ENCODE data around the gene GRID1. TPM values are rescaled to one million over a fixed set of nuclear protein-coding genes. Genes with fewer than 3 reads are reported as not detected.
A peak's percentile ranks its signal among the peaks of the same experiment; 100 is the strongest.

Gene GRID1
- total and polyA plus RNA-seq, 10 of the 15 experiments (the other 5 are each of a cell fraction or from before 2014, with no cell fraction given) = 0.04 to 0.62 (median 0.08) TPM; not detected in 5

DNA sequence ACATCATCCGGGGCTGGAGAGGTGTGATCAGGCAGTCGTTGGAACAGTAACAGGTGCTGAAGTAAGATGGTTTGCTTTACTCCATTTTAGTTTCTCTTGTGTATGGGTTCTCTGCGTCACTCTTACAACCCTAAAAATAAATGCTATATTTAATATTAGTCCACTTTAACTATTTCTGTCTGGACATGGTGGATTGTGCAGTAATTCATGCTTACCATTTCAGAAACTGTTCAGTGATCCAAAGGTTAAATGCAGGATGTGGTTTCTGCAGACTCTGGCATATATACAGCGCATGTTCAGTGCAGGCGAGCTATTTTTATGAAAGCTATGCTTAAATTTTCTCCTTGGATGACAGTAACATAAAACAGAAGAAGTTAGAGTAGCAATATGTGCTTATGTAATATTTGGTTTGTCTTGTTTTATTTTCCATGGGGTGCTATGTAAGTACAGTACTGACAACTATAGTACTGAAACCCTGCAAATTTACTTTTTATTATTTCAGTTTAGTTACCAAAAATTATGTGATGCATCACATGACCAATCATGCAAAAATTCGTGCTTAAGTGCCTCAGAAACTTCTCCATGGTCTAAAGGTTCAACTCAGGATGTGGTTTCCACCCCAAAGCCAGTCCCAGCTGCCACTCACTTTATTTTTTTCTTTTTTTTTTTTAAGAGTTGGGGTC lies 46.6 kb upstream of the GRID1 start:
- RAD21 ChIA-PET (ENCODE audit: unreplicated experiment) = interaction anchor here (1.0 to 5.8 kb wide), 7 partner anchors 12 to 172 kb away, joined by 4 to 155 read pairs (median 6); no protein-coding TSS in a partner anchor
- SMC1A ChIA-PET (ENCODE audit: uncharacterized antibody, unreplicated experiment) = interaction anchor here (0.6 to 7.0 kb wide), 12 partner anchors 9 to 382 kb away, joined by 3 to 129 read pairs (median 5); no protein-coding TSS in a partner anchor
- H3K27me3 ChIP-seq (replicated peaks in 1 of 2; ENCODE audit: control insufficient read depth in 2 of 2, insufficient read depth in 2 of 2, low read length in 1 of 2) = no peaks in the 10 kb centered on the region
- peak overlapping the region; percentile 62 for H3K9ac ChIP-seq (ENCODE audit: control insufficient read depth, insufficient read depth, low read length)
- peak overlapping the region; percentile 26 for H2AFZ ChIP-seq (ENCODE audit: control insufficient read depth, low read depth, low read length)
- ATAC-seq (peak; percentile 83), DNase-seq (ENCODE audit: low read depth, low spot score) (peak; percentile 94), FAIRE-seq (peak; percentile 70)
- peaks cover 38% of the 10 kb centered on the region for H3K4me1 ChIP-seq (ENCODE audit: control insufficient read depth, insufficient read depth, low read length)
- H3K4me3 ChIP-seq = peak overlapping the region; percentile 0; the same call in 1 of the 2 replicates
- H4K20me1 ChIP-seq (ENCODE audit: control insufficient read depth, insufficient read depth) = no peaks in the 10 kb centered on the region
- no TSS peak for BruUV-seq (replicated peaks)
- peaks cover 6% of the 10 kb centered on the region; the same call in 2 of the 3 replicates for H3K9me3 ChIP-seq (replicated peaks; ENCODE audit: control insufficient read depth, insufficient read depth, low read length)
- intact Hi-C loops (cut with micrococcal nuclease; ENCODE audit: unreplicated experiment) = loop anchor here (5.0 kb wide), 1 partner anchor 109 kb away; the partner anchor contains the start of gene WAPL
- H3K27ac ChIP-seq (ENCODE audit: control insufficient read depth, insufficient read depth) = peak overlapping the region; percentile 82
- 2% methylated on average over 6 of the region's 6 CpGs for WGBS (ENCODE audit: insufficient coverage, insufficient replicate concordance, low lambda C conversion rate, missing lambda C conversion rate)
- in situ Hi-C loops (cut with MboI) = no loop called here
- H3K36me3 ChIP-seq (ENCODE audit: control insufficient read depth in 2 of 2, insufficient read depth in 2 of 2, low read length in 1 of 2) = no peaks in the 10 kb centered on the region
- POLR2A ChIA-PET = interaction anchor here (0.7 to 5.4 kb wide), 7 partner anchors 11 to 389 kb away, joined by 3 to 110 read pairs (median 7); no protein-coding TSS in a partner anchor
- peak overlapping the region; percentile 93 for H3K4me2 ChIP-seq (ENCODE audit: control insufficient read depth, insufficient read depth)
- no peaks in the 10 kb centered on the region for H3K79me2 ChIP-seq (ENCODE audit: control insufficient read depth, insufficient read depth, low read length)
- CTCF ChIA-PET = interaction anchor here (0.6 to 6.7 kb wide), 6 partner anchors 12 to 481 kb away, joined by 3 to 77 read pairs (median 3); no protein-coding TSS in a partner anchor
- TF ChIP-seq, protein P1, sequence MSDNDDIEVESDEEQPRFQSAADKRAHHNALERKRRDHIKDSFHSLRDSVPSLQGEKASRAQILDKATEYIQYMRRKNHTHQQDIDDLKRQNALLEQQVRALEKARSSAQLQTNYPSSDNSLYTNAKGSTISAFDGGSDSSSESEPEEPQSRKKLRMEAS (IDR thresholded peaks at IDR 0.05; ENCODE audit: low read depth, low read length) = no peak
- TF ChIP-seq IKZF2 (IDR thresholded peaks at IDR 0.05) (peak; percentile 73 to 78), ZNF384 (IDR thresholded peaks at IDR 0.05; ENCODE audit: borderline replicate concordance, low read depth, low read length) (peak; percentile 75; the same call in 1 of the 2 replicates), BCL11A (IDR thresholded peaks at IDR 0.05; ENCODE audit: low read depth, low read length) (peak; percentile 77; the same call in 1 of the 2 replicates), MTA2 (IDR thresholded peaks at IDR 0.05; ENCODE audit: low read depth) (peak; percentile 75), ZNF217 (IDR thresholded peaks at IDR 0.05) (no peak), RBBP5 (conservative IDR thresholded peaks at IDR 0.05) (no peak), RFX5 (IDR thresholded peaks at IDR 0.05; ENCODE audit: low read depth, low read length) (no peak), SMC3 (IDR thresholded peaks at IDR 0.05; ENCODE audit: borderline replicate concordance, low read length) (no peak), POLR2AphosphoS2 (IDR thresholded peaks at IDR 0.05; ENCODE audit: low read depth, low read length) (no peak)
- TF ChIP-seq, protein P2, sequence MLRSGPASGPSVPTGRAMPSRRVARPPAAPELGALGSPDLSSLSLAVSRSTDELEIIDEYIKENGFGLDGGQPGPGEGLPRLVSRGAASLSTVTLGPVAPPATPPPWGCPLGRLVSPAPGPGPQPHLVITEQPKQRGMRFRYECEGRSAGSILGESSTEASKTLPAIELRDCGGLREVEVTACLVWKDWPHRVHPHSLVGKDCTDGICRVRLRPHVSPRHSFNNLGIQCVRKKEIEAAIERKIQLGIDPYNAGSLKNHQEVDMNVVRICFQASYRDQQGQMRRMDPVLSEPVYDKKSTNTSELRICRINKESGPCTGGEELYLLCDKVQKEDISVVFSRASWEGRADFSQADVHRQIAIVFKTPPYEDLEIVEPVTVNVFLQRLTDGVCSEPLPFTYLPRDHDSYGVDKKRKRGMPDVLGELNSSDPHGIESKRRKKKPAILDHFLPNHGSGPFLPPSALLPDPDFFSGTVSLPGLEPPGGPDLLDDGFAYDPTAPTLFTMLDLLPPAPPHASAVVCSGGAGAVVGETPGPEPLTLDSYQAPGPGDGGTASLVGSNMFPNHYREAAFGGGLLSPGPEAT (IDR thresholded peaks at IDR 0.05; ENCODE audit: low read depth) = peak; percentile 51; the same call in 1 of the 2 replicates
- TF ChIP-seq, protein P3, sequence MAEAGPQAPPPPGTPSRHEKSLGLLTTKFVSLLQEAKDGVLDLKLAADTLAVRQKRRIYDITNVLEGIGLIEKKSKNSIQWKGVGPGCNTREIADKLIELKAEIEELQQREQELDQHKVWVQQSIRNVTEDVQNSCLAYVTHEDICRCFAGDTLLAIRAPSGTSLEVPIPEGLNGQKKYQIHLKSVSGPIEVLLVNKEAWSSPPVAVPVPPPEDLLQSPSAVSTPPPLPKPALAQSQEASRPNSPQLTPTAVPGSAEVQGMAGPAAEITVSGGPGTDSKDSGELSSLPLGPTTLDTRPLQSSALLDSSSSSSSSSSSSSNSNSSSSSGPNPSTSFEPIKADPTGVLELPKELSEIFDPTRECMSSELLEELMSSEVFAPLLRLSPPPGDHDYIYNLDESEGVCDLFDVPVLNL (IDR thresholded peaks at IDR 0.05; ENCODE audit: low read depth, low read length) = no peak
- TF ChIP-seq, protein P4, sequence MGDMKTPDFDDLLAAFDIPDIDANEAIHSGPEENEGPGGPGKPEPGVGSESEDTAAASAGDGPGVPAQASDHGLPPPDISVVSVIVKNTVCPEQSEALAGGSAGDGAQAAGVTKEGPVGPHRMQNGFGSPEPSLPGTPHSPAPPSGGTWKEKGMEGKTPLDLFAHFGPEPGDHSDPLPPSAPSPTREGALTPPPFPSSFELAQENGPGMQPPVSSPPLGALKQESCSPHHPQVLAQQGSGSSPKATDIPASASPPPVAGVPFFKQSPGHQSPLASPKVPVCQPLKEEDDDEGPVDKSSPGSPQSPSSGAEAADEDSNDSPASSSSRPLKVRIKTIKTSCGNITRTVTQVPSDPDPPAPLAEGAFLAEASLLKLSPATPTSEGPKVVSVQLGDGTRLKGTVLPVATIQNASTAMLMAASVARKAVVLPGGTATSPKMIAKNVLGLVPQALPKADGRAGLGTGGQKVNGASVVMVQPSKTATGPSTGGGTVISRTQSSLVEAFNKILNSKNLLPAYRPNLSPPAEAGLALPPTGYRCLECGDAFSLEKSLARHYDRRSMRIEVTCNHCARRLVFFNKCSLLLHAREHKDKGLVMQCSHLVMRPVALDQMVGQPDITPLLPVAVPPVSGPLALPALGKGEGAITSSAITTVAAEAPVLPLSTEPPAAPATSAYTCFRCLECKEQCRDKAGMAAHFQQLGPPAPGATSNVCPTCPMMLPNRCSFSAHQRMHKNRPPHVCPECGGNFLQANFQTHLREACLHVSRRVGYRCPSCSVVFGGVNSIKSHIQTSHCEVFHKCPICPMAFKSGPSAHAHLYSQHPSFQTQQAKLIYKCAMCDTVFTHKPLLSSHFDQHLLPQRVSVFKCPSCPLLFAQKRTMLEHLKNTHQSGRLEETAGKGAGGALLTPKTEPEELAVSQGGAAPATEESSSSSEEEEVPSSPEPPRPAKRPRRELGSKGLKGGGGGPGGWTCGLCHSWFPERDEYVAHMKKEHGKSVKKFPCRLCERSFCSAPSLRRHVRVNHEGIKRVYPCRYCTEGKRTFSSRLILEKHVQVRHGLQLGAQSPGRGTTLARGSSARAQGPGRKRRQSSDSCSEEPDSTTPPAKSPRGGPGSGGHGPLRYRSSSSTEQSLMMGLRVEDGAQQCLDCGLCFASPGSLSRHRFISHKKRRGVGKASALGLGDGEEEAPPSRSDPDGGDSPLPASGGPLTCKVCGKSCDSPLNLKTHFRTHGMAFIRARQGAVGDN (IDR thresholded peaks at IDR 0.05) = peak; percentile 57; the same call in 1 of the 2 replicates
- TF ChIP-seq, protein P5, sequence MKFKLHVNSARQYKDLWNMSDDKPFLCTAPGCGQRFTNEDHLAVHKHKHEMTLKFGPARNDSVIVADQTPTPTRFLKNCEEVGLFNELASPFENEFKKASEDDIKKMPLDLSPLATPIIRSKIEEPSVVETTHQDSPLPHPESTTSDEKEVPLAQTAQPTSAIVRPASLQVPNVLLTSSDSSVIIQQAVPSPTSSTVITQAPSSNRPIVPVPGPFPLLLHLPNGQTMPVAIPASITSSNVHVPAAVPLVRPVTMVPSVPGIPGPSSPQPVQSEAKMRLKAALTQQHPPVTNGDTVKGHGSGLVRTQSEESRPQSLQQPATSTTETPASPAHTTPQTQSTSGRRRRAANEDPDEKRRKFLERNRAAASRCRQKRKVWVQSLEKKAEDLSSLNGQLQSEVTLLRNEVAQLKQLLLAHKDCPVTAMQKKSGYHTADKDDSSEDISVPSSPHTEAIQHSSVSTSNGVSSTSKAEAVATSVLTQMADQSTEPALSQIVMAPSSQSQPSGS (IDR thresholded peaks at IDR 0.05; ENCODE audit: low read length) = peak; percentile 89
